GM12878 (cell line): Measurements from ENCODE around the gene FKBP2. TPM values are rescaled to one million over a fixed set of nuclear protein-coding genes. Genes with fewer than 3 reads are reported as not detected.

ENCODE experiments used
- ATAC-seq: fragments of 200-7000 bp; cut with Tn5 transposase; 3 replicates; pipeline ENCODE4 v1.9.1; 2020; ENCODE audit warnings: mild to moderate bottlenecking, moderate library complexity
- BruUV-seq: library from RNA; stranded (reverse); fragments of 400-500 nt; replicated peaks from 2 replicates; lab custom pipeline; 2021; lab: Mats Ljungman, UMichigan
- CTCF ChIA-PET: fragments of 300-600 bp; sonication (Branson Sonifier 250); formaldehyde crosslinking; extraction: SDS; loops from one replicate; lab custom pipeline; 2021; ENCODE audit warnings: inconsistent platforms; lab: Yijun Ruan, JAX
- POLR2A ChIA-PET: fragments of 350-600 bp; formaldehyde crosslinking; extraction: SDS; loops from one replicate; lab custom pipeline; 2021; ENCODE audit warnings: inconsistent platforms; lab: Charles Lee
- RAD21 ChIA-PET: fragments of 300-600 bp; sonication (Branson Sonifier 250); formaldehyde crosslinking; loops from one replicate; lab custom pipeline; 2023; ENCODE audit warnings: antibody characterized with exemption; ENCODE audit not compliant: unreplicated experiment; lab: Charles Lee
- SMC1A ChIA-PET: fragments of 300-600 bp; sonication (Branson Sonifier 250); formaldehyde crosslinking; loops from one replicate; lab custom pipeline; 2023; ENCODE audit not compliant: unreplicated experiment, uncharacterized antibody; lab: Charles Lee
- DNase-seq: peaks from one replicate; pipeline ENCODE4 v3.0.0-alpha.2; 2011; ENCODE audit warnings: low read depth, low spot score
- FAIRE-seq: peaks from 3 replicates; lab custom pipeline; 2011; peaks lifted over from hg19 to GRCh38; lab: Jason Lieb, UNC
- H2AFZ ChIP-seq: 2 replicates; pipeline ENCODE4 v1.6.0; 2011; ENCODE audit warnings: low read depth, low read length, control low read depth; ENCODE audit not compliant: control insufficient read depth
- H3K27ac ChIP-seq: 2 replicates; pipeline ENCODE4 v1.5.1; 2011; ENCODE audit warnings: control low read depth; ENCODE audit not compliant: control insufficient read depth, insufficient read depth
- H3K27me3 ChIP-seq, 2 experiments: replicated peaks in 1 of 2; 2 replicates each; pipeline versions ENCODE4 v1.6.0 to v1.6.1; 2011; ENCODE audit warnings: low read length in 1 of 2; ENCODE audit not compliant: control insufficient read depth in 2 of 2, insufficient read depth in 2 of 2
- H3K36me3 ChIP-seq, 2 experiments: 2 replicates each; pipeline ENCODE4 v1.5.1; 2011; ENCODE audit warnings: low read length in 1 of 2; ENCODE audit not compliant: control insufficient read depth in 2 of 2, insufficient read depth in 2 of 2
- H3K4me1 ChIP-seq: 2 replicates; pipeline ENCODE4 v1.6.1; 2011; ENCODE audit warnings: mild to moderate bottlenecking, low read length, moderate library complexity, mixed read lengths; ENCODE audit not compliant: control insufficient read depth, insufficient read depth
- H3K4me2 ChIP-seq: 2 replicates; pipeline ENCODE4 v1.6.0; 2011; ENCODE audit warnings: control low read depth; ENCODE audit not compliant: control insufficient read depth, insufficient read depth
- H3K4me3 ChIP-seq: fragments of 200-600 bp; sonication (generic); 2 replicates; pipeline ENCODE4 v1.5.1; 2016
- H3K79me2 ChIP-seq: 2 replicates; pipeline ENCODE4 v1.6.0; 2011; ENCODE audit warnings: low read length; ENCODE audit not compliant: control insufficient read depth, insufficient read depth
- H3K9ac ChIP-seq: 2 replicates; pipeline ENCODE4 v1.8.0; 2011; ENCODE audit warnings: low read length, control low read depth, mixed read lengths; ENCODE audit not compliant: control insufficient read depth, insufficient read depth
- H3K9me3 ChIP-seq: replicated peaks from 3 replicates; pipeline ENCODE4 v1.5.1; 2011; ENCODE audit warnings: mild to moderate bottlenecking, low read length; ENCODE audit not compliant: control insufficient read depth, insufficient read depth
- H4K20me1 ChIP-seq: 2 replicates; pipeline ENCODE4 v1.6.0; 2011; ENCODE audit not compliant: control insufficient read depth, insufficient read depth
- BMI1 ChIP-seq: fragments of 450-650 bp; IDR thresholded peaks from 2 replicates; pipeline ENCODE4 v1.6.1; 2016; ENCODE audit warnings: mild to moderate bottlenecking, moderate library complexity, borderline replicate concordance
- CBX3 ChIP-seq: fragments of 200-600 bp; sonication (generic); IDR thresholded peaks from 2 replicates; pipeline ENCODE4 v1.6.1; 2016; ENCODE audit warnings: low read depth, borderline replicate concordance
- EED ChIP-seq: sonication (generic); IDR thresholded peaks from 2 replicates; pipeline ENCODE4 v1.6.1; 2016; ENCODE audit warnings: antibody characterized with exemption, low read depth
- IKZF2 ChIP-seq, 2 experiments: fragments of 450-650 bp; IDR thresholded peaks; 2 replicates each; pipeline ENCODE4 v1.6.1; 2017; ENCODE audit warnings: mild to moderate bottlenecking in 2 of 2, moderate library complexity in 2 of 2
- IRF4 ChIP-seq: IDR thresholded peaks from 2 replicates; pipeline ENCODE4 v1.6.1; 2011; ENCODE audit warnings: low read depth, low read length
- IRF5 ChIP-seq: fragments of 450-650 bp; IDR thresholded peaks from 2 replicates; pipeline ENCODE4 v1.6.1; 2017; ENCODE audit warnings: borderline replicate concordance
- MAX ChIP-seq: IDR thresholded peaks from 2 replicates; pipeline ENCODE4 v1.6.1; 2012; ENCODE audit warnings: low read depth, low read length, improper control_type of control experiment
- NKRF ChIP-seq: fragments of 450-650 bp; conservative IDR thresholded peaks from 2 replicates; pipeline ENCODE4 v1.6.1; 2017; ENCODE audit warnings: mild to moderate bottlenecking, moderate library complexity
- NR2C1 ChIP-seq: fragments of 450-650 bp; IDR thresholded peaks from 2 replicates; pipeline ENCODE4 v1.6.1; 2017; ENCODE audit warnings: antibody characterized with exemption, mild to moderate bottlenecking, moderate library complexity
- SUZ12 ChIP-seq: fragments of 200-600 bp; sonication (generic); IDR thresholded peaks from one replicate; pipeline ENCODE4 v1.6.1; 2018; ENCODE audit warnings: antibody characterized with exemption, mild to moderate bottlenecking; ENCODE audit not compliant: unreplicated experiment
- TCF3 ChIP-seq: IDR thresholded peaks from 2 replicates; pipeline ENCODE4 v1.6.1; 2012; ENCODE audit warnings: low read depth, mild to moderate bottlenecking, low read length, borderline replicate concordance; ENCODE audit not compliant: insufficient read depth
- whole genome bisulfite sequencing: methylation state at CpG from one replicate; pipeline ENCODE4 v1.1.6; 2016; ENCODE audit warnings: low lambda C conversion rate; ENCODE audit not compliant: insufficient replicate concordance, insufficient coverage; ENCODE audit errors: missing lambda C conversion rate; 5-methylcytosine and 5-hydroxymethylcytosine counted together
- in situ Hi-C: fragments of 300-500 bp; cut with MboI; formaldehyde crosslinking; loops from 9 replicates; pipeline ENCODE4 v1.14.3; 2018; ENCODE audit warnings: mixed read lengths
- intact Hi-C: fragments of 100-400 bp; cut with micrococcal nuclease; formaldehyde crosslinking; loops from one replicate; pipeline ENCODE4 v1.14.2; 2022; ENCODE audit not compliant: unreplicated experiment
- polyA plus RNA-seq, 11 experiments: library from polyadenylated mRNA; depleted of rRNA in 4 of 11; unstranded in 6 of 11; stranded (reverse) in 5 of 11; fragments of >200 nt; fragmentation: Nextera tagmentation in 4 of 11; fragmentation: Illumina TruSeq in 1 of 11; extraction: Ambion mirVana in 4 of 11; extraction: Trizol in 1 of 11; gene quantifications; 1 replicate in 1 of 11; 2 replicates in 10 of 11; pipeline versions ENCODE4 v1.2.1 to v1.2.3, GENCODE V29; 2011 to 2016; ENCODE audit warnings: inconsistent platforms in 2 of 11, missing spikeins in 2 of 11, low read depth in 1 of 11
- total RNA-seq, 4 experiments: library from RNA; depleted of rRNA in 3 of 4; stranded (reverse); fragments of >200 nt in 3 of 4; fragmentation: Illumina TruSeq in 1 of 4; extraction: Trizol in 1 of 4; gene quantifications; 2 replicates each; pipeline versions ENCODE4 v1.2.1 to v1.2.3, GENCODE V29; 2013 to 2021
- TF ChIP-seq, protein P1 (sequence below): IDR thresholded peaks from 2 replicates; pipeline ENCODE4 v1.6.1; 2011; ENCODE audit warnings: borderline replicate concordance, low read depth, mild to moderate bottlenecking, moderate library complexity, low read length; ENCODE audit not compliant: insufficient read depth, poor library complexity, severe bottlenecking

Gene FKBP2
- total and polyA plus RNA-seq, 10 of the 15 experiments (the other 5 are each of a cell fraction or from before 2014, with no cell fraction given), result 1.8 to 99.7 (median 39.5) TPM

DNA sequence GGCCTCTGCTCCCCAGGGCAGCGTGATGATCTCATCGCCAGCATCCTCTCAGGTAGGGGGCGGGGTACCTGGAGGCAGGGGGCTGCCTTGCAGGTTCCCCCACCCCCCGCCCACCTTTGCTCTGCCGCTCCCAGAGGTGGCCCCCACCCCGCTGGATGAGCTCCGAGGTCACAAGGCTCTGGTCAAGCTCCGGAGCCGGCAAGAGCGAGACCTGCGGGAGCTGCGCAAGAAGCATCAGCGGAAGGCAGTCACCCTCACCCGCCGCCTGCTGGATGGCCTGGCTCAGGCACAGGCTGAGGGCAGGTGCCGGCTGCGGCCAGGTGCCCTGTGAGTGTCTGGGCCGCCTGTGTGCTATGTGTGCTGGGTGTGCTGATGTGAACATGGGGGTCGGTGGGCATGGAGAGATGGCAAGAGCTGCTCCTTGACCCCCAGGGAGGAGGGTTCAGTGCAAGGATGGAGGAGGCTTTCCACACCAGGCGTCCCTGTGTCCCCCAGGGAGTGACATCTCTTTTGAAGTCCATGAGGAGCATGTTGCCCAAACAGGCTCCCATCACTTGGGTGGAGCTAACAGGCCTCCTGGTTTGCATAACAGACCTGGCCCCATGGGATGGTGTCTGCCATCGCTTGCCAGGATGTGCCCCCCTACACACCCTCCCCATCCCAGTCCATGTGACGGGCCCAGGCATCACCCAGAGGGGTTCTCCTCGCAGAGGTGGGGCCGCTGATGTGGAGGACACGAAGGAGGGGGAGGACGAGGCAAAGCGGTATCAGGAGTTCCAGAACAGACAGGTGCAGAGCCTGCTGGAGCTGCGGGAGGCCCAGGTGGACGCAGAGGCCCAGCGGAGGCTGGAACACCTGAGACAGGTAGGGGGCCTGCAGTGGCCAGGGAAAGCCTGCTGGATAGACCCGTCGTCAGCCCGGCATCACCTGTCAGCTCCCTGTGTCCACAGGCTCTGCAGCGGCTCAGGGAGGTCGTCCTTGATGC is 24.6 kb downstream of the FKBP2 start:
- H3K9ac ChIP-seq, result no peak overlapping the region
- H3K9me3 ChIP-seq, result no peaks in the 10 kb centered on the region
- FAIRE-seq (no peak), DNase-seq (no peak), ATAC-seq (no peak)
- POLR2A ChIA-PET, result interaction anchor here (1.1 kb wide), 1 partner anchor 21 kb away, joined by 3 read pairs; no protein-coding TSS in a partner anchor
- H4K20me1 ChIP-seq, result no peaks in the 10 kb centered on the region
- H2AFZ ChIP-seq, result no peak overlapping the region
- no peak overlapping the region for H3K4me3 ChIP-seq
- H3K79me2 ChIP-seq, result peaks cover 9% of the 10 kb centered on the region
- WGBS, result 86% methylated on average over 32 of the region's 35 CpGs
- H3K36me3 ChIP-seq, result no peaks in the 10 kb centered on the region; a peak in 2 of 4 replicates
- H3K27ac ChIP-seq, result no peak overlapping the region
- RAD21 ChIA-PET, result no interaction called here
- H3K4me2 ChIP-seq, result no peak overlapping the region
- peaks cover 9% of the 10 kb centered on the region for H3K4me1 ChIP-seq
- CTCF ChIA-PET, result interaction anchor here (1.5 kb wide), 1 partner anchor 57 kb away, joined by 4 read pairs; no protein-coding TSS in a partner anchor
- BruUV-seq, result no TSS peak
- SMC1A ChIA-PET, result no interaction called here
- intact Hi-C loops, result no loop called here
- TF ChIP-seq CBX3, result no peak
- TF ChIP-seq EED, result no peak
- TF ChIP-seq MAX, result no peak
- TF ChIP-seq IRF4, result no peak
- no peak for TF ChIP-seq NR2C1
- no peak for TF ChIP-seq IKZF2 (IDR thresholded peaks at IDR 0.05)
- TF ChIP-seq, protein P1, sequence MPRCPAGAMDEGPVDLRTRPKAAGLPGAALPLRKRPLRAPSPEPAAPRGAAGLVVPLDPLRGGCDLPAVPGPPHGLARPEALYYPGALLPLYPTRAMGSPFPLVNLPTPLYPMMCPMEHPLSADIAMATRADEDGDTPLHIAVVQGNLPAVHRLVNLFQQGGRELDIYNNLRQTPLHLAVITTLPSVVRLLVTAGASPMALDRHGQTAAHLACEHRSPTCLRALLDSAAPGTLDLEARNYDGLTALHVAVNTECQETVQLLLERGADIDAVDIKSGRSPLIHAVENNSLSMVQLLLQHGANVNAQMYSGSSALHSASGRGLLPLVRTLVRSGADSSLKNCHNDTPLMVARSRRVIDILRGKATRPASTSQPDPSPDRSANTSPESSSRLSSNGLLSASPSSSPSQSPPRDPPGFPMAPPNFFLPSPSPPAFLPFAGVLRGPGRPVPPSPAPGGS, result no peak
- TF ChIP-seq NKRF, result no peak
- no peak for TF ChIP-seq TCF3
- TF ChIP-seq IRF5, result no peak
- no peak for TF ChIP-seq SUZ12
- no peak for TF ChIP-seq BMI1
- in situ Hi-C loops, result no loop called here
- no peaks in the 10 kb centered on the region for H3K27me3 ChIP-seq
